Epithelial cell of proximal tubule (primary cell): Measurements from ENCODE around the gene RIN3. TPM values are rescaled to one million over a fixed set of nuclear protein-coding genes. Genes with fewer than 3 reads are reported as not detected.

ENCODE experiments used
- DNase-seq: peaks from one replicate; pipeline ENCODE4 v3.0.0-alpha.2; 2011; ENCODE audit warnings: low read depth
- H3K4me3 ChIP-seq: 2 replicates; pipeline ENCODE4 v1.5.1; 2011; ENCODE audit warnings: low read depth, mild to moderate bottlenecking, low read length
- total RNA-seq: library from RNA; depleted of rRNA; stranded (reverse); fragments of >200 nt; gene quantifications from 2 replicates; pipeline ENCODE4 v1.2.3, GENCODE V29; 2015
- TF ChIP-seq, protein P1 (sequence below): conservative IDR thresholded peaks from 2 replicates; pipeline ENCODE4 v1.5.1; 2012; ENCODE audit warnings: low read depth, mild to moderate bottlenecking, low read length

RIN3 gene
- total RNA-seq, 1 donor from 2014 or later, result 7.4 TPM

DNA sequence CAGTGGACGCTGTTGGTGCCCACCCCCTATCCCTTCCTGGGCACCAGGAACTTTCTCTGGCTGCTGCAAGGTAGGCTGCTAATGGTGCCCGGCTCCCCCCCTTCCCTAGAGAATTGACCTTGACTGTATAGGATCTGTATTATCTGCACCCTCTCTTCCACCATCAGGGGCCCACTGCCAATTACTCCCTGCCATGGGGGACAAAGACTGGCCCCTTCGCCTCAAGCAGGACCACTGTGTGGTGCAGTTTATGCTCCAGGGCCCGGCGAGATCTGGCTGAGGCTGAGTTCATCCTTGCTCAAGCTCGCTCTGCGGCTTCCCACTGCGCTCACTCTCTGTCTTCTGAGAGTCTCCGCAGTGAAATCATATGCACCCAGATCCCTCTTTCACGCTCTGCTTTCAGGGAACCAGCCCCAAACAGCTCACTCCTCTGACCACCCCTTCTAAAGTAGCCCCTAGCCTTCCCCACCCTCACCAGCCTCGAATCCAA, 139.6 kb downstream of the RIN3 start:
- TF ChIP-seq, protein P1, sequence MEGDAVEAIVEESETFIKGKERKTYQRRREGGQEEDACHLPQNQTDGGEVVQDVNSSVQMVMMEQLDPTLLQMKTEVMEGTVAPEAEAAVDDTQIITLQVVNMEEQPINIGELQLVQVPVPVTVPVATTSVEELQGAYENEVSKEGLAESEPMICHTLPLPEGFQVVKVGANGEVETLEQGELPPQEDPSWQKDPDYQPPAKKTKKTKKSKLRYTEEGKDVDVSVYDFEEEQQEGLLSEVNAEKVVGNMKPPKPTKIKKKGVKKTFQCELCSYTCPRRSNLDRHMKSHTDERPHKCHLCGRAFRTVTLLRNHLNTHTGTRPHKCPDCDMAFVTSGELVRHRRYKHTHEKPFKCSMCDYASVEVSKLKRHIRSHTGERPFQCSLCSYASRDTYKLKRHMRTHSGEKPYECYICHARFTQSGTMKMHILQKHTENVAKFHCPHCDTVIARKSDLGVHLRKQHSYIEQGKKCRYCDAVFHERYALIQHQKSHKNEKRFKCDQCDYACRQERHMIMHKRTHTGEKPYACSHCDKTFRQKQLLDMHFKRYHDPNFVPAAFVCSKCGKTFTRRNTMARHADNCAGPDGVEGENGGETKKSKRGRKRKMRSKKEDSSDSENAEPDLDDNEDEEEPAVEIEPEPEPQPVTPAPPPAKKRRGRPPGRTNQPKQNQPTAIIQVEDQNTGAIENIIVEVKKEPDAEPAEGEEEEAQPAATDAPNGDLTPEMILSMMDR, result no peak
- no peak for DNase-seq
- H3K4me3 ChIP-seq, result no peak overlapping the region

DNA sequence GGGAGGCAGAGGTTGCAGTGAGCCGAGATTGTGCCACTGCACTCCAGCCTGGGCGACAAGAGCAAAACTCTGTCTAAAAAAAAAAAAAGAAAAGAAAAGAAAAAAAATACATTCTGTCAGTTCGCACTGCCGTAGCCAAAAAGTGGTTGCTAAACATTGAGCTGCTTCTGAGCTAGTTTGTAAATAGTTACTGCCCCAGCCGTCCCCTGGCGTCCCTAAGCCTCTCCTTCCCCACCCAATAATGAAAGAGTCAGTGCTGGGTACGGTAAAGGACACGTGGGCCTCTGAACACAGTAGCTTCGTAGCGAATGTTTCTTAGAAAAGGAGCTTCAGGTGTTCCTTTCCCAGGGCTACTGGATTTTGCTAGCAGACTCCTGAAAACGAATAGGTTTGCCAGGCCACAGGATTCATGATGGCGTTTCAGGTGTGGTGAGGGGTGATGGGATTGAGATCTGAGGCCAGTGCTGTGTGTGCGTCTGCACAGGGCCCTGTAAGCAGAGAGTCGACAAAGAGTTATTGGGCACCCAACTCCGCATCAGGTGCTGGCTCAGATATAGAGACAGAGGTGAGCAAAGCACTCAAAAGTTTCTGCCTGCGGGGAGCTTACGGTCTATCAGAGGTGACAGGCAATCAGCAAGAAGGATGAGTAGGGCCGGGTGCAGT, 140.8 kb downstream of the RIN3 start:
- TF ChIP-seq, protein P1, result no peak
- no peak for DNase-seq
- H3K4me3 ChIP-seq, result no peak overlapping the region

DNA sequence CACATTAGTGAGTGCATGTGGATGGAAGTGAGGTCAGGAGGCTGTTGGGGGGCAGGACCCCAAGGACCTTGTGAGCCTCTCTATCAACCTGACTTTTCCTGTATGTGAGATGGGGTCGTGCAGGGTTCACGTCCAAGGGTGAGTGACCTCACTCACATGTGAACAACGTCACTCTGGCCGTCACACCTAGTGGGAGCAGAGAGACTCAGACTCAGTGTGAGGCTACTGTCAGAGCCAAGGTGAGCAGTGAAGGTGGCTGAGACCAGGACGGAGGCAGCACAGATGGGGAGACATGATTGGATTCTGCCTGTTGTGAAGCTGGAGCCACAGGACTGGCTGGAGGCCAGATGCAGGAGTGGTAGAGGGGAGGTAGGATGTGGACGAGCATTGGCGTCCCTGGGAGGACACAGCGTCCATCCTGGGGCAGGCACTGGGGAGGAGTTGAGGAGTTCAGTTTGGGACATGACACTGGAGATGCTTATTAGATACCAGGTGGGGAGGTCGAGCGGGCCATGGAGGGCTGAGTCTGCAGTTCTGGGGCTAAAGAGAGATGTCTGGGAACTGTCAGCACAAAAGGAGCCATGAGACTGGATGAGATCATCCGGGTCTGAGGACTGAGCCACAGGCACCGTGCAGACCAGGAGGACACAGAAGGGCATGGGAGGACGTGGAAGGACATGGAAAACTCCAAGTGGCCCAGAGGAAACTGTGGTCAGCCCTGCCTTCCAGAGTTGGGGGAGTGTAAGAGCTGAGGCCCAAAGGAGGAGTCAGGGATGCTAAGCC, 142.0 kb downstream of the RIN3 start:
- DNase-seq, result no peak
- TF ChIP-seq, protein P1, result no peak
- H3K4me3 ChIP-seq, result no peak overlapping the region

DNA sequence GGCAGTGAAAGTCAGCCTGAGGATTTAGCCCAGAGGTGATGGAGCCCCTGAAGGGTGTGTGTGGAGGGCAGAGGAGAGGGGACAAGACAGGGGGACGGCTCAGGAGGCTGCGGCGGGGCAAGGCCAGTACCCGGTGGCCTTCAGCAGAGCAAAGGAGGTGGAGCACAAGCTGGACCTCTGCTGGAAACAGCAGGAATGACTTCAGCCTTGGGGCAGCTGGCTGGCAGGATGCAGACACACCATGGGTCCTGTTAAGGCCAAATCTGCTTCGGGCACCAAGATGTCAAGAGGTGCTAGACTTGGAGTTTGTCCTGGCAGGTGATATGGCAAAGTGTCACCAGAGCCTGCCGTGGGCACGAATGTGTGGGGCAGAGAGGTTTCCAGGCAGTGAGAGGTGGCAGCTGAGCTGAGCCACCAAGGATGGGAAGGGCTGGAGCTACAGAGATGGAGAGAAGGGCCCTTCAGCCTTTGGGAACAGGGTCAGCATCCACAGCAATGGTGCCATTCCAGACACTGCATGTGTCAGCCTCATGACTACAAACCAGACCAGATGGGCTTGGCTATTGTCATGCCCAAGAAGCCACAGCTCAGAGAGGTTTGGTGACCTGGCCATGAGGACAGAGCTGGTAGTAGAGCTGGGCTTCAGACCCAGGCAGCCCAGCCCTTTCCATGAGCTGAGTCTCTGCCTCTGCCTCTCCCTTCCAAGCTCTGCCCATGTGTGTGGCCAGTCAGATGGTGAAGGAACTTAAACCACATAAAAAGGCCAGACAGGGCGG, 142.9 kb downstream of the RIN3 start:
- DNase-seq, result no peak
- TF ChIP-seq, protein P1, result no peak

DNA sequence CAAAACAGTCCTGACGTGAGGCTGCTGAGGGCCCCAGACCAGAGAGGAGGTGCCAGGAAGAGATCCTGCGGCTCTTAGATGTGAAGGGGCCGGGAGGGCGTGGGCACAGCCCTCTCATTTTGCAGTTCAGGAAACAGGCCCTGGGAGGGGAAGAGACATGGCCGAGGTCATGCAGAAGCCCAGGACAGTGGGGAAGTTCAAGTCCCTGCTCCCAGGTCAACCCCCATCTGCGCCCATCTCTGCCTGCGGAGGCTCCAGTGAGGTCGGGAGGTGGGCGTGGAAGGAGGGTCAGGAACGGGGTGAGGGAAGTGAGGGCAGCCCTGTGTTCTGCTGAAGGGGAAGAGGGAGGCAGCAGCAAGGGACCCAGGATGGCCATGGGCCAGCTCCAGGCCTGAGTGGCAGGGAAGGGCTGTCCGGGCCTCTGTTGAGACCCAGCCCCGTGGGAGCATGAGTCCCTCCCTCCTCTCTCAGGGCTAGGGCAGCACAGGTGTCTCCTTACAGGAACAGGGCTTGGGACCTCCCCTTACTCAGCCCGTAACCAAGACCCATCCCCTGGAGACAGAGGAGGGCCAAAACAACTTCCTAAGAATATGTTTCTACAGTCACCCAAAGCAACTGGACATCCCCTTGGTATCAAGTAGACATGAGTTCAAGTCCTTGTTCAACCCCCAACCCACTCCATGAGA, 144.0 kb downstream of the RIN3 start:
- DNase-seq, result no peak
- TF ChIP-seq, protein P1, result no peak
- no peak overlapping the region for H3K4me3 ChIP-seq

More for the DNA sequence above, 142.9 kb downstream of the RIN3 start:
- H3K4me3 ChIP-seq, result no peak overlapping the region

DNA sequence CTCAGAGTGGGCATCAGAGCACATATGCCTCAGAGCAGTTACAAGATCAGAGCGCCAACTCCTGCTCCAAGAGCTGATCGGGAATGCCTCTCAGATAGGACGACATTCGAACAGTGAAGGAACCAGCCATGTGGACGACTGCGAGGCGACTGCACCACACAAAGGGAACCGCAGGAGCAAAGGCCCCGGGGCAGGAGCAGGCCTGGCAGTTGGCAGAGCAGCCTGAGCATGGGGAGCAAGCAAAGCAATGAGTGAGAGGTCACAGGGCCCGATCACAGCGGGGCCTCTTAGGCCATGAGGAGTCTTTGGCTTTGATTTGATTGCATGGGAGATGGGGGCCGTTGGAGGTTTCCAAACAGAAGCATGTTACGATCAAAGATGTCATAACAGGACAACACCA, 144.6 kb downstream of the RIN3 start:
- H3K4me3 ChIP-seq, result no peak overlapping the region
- DNase-seq, result no peak
- TF ChIP-seq, protein P1, result no peak
